ENCODE results near the gene FGF14. TPM values are rescaled to one million over a fixed set of nuclear protein-coding genes. Genes with fewer than 3 reads are reported as not detected.

Gene FGF14
- total and polyA plus RNA-seq, 2 of the 4 experiments (the other 2 are of a cell fraction): under 0.01 TPM; not detected in 1

DNA sequence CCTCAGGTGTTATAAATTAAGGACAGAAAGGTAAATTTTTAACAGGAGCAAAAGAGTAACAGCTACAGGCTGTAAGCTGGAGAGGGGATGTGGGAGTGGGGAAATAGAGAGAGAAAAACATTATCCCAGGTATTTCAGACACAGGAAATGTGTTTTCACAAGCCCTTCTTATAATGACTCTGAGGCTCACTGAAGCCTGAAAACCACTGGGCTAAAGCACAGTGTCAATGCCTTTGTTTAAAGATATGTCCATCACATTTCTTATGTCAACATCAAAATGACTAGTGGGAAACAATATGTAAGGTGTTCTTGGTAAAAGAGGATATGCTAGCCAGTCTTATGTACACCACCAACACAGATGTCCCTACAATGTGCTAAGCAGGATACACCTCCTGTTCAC is 365.9 kb downstream of the FGF14 start:
- Histone ChIP-seq H3K23ac (ENCODE audit: low read depth, low read length) (no peak overlapping the region), H4K5ac (ENCODE audit: low read depth, low read length) (no peak overlapping the region), H3K4me1 (ENCODE audit: control insufficient read depth, insufficient read depth, low read length) (no peaks in the 10 kb centered on the region), H4K8ac (ENCODE audit: low read depth in 2 of 2, low read length in 2 of 2) (no peak overlapping the region), H2AK5ac (ENCODE audit: low read depth, low read length) (no peak overlapping the region), H3K18ac (ENCODE audit: low read depth, low read length) (no peak overlapping the region), H3K4ac (ENCODE audit: low read depth, low read length) (no peak overlapping the region), H2BK20ac (ENCODE audit: low read depth, low read length) (no peak overlapping the region), H3K14ac (replicated peaks; ENCODE audit: low read depth, low read length) (no peak overlapping the region), H3K4me3 (ENCODE audit: insufficient read depth, low read depth, low read length) (no peak overlapping the region), H2BK5ac (ENCODE audit: low read depth, low read length, poor library complexity, severe bottlenecking) (no peak overlapping the region), H2AK9ac (replicated peaks; ENCODE audit: low read depth, low read length, poor library complexity) (no peak overlapping the region), H3K27ac (ENCODE audit: insufficient read depth, low read length) (no peak overlapping the region), H3K36me3 (ENCODE audit: control insufficient read depth, insufficient read depth, low read length) (no peaks in the 10 kb centered on the region), H4K20me1 (ENCODE audit: insufficient read depth, low read length) (no peaks in the 10 kb centered on the region), H3K79me1 (ENCODE audit: low read depth in 1 of 2, low read length in 2 of 2) (no peaks in the 10 kb centered on the region), H3K9ac (ENCODE audit: low read depth, low read length) (no peak overlapping the region), H2BK120ac (ENCODE audit: low read depth, low read length) (no peak overlapping the region), H3K9me3 (ENCODE audit: control insufficient read depth, insufficient read depth, low read length) (no peaks in the 10 kb centered on the region), H3K27me3 (ENCODE audit: control insufficient read depth, insufficient read depth, low read length) (no peaks in the 10 kb centered on the region), H2BK15ac (ENCODE audit: low read depth, low read length) (no peak overlapping the region), H3K4me2 (ENCODE audit: low read depth, low read length) (no peak overlapping the region), H4K91ac (ENCODE audit: insufficient read depth, low read depth, low read length) (no peak overlapping the region), H3K9me1 (ENCODE audit: insufficient read depth, low read length) (no peaks in the 10 kb centered on the region), H2AFZ (replicated peaks; ENCODE audit: low read length, poor library complexity) (no peak overlapping the region), H3K56ac (ENCODE audit: extremely low read depth, insufficient read depth, low read length) (no peak overlapping the region)
- BruUV-seq (replicated peaks): no TSS peak
- in situ Hi-C loops (cut with MboI; ENCODE audit: low sequenced_read_pairs): no loop called here
- TF ChIP-seq SMC3 (IDR thresholded peaks at IDR 0.05; ENCODE audit: low read depth, low read length): no peak
- TF ChIP-seq, protein P1, sequence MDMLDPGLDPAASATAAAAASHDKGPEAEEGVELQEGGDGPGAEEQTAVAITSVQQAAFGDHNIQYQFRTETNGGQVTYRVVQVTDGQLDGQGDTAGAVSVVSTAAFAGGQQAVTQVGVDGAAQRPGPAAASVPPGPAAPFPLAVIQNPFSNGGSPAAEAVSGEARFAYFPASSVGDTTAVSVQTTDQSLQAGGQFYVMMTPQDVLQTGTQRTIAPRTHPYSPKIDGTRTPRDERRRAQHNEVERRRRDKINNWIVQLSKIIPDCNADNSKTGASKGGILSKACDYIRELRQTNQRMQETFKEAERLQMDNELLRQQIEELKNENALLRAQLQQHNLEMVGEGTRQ (IDR thresholded peaks at IDR 0.05; ENCODE audit: low read depth, low read length): no peak
- no peak for TF ChIP-seq RAD21 (IDR thresholded peaks at IDR 0.05; ENCODE audit: low read length)
- TF ChIP-seq, protein P2, sequence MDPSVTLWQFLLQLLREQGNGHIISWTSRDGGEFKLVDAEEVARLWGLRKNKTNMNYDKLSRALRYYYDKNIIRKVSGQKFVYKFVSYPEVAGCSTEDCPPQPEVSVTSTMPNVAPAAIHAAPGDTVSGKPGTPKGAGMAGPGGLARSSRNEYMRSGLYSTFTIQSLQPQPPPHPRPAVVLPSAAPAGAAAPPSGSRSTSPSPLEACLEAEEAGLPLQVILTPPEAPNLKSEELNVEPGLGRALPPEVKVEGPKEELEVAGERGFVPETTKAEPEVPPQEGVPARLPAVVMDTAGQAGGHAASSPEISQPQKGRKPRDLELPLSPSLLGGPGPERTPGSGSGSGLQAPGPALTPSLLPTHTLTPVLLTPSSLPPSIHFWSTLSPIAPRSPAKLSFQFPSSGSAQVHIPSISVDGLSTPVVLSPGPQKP (IDR thresholded peaks at IDR 0.05; ENCODE audit: borderline replicate concordance, low read depth, low read length): no peak
- DNase-seq: no peak
- no peak for ATAC-seq (ENCODE audit: low read depth)
- dilution Hi-C loops (cut with HindIII; ENCODE audit: low sequenced_read_pairs, unreplicated experiment): no loop called here
- intact Hi-C loops (cut with micrococcal nuclease): no loop called here
- ChIA-PET CTCF (no interaction called here), POLR2A (ENCODE audit: unreplicated experiment) (no interaction called here)

Measured in IMR-90 (cell line).